ENCODE measurements around the gene CDC16. TPM values are rescaled to one million over a fixed set of nuclear protein-coding genes. Genes with fewer than 3 reads are reported as not detected.
"Not testable (repeated sequence)": the region's sequence is repeated elsewhere in the genome, so short reads cannot be mapped to it uniquely, and the experiment has no call there.

CDC16 gene, protein sequence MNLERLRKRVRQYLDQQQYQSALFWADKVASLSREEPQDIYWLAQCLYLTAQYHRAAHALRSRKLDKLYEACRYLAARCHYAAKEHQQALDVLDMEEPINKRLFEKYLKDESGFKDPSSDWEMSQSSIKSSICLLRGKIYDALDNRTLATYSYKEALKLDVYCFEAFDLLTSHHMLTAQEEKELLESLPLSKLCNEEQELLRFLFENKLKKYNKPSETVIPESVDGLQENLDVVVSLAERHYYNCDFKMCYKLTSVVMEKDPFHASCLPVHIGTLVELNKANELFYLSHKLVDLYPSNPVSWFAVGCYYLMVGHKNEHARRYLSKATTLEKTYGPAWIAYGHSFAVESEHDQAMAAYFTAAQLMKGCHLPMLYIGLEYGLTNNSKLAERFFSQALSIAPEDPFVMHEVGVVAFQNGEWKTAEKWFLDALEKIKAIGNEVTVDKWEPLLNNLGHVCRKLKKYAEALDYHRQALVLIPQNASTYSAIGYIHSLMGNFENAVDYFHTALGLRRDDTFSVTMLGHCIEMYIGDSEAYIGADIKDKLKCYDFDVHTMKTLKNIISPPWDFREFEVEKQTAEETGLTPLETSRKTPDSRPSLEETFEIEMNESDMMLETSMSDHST
- 51.9 TPM for polyA plus RNA-seq (2012; ENCODE audit: missing spikeins)

DNA sequence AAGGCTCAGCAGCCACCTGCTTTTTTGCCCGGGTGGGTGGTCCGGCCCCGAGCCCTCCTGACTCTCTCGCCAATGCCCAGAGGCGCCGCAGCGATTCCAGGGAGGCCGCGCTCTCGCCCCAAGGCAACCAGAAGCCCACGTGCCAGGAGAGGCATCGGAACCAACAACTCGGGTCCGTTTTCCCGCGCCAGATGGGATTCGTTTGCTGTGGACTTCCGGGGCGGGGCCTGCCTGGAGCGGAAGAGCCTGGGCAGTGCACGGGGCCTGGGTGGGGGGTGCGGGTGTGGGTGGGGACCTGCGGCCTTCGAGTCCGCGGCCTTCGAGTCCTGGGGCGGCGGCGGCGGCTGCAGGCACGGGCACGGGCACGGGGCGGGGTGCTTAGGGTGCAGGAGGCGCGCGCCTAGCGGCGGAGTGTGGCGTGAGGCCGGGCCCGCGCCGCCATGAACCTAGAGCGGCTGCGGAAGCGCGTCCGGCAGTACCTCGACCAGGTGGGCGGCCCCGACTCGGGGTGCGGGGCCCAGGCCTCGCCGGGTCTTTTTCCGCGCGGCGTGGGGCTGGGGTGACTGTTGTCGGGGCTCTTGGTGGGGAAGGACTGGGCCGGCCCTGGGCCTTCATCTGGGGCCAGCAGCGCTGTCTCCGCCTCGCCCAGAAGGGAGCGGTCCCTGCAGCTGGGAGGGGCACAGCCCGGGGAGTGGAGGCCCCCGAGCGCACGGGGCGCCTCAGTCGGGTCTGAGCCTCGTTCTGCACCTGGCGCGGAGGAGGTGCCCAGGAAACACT, at the start of gene CDC16:
TSS of gene CDC16 (plus strand) at position 253 of the 777 bp plus-strand sequence. CDS start at position 441, 188 bp downstream.
- FAIRE-seq, result peak; percentile 85
- no peak for TF ChIP-seq TAF1 (IDR thresholded peaks at IDR 0.05; ENCODE audit: borderline replicate concordance, low read depth, low read length)
- TF ChIP-seq POLR2A (IDR thresholded peaks at IDR 0.05; ENCODE audit: low read depth, low read length), result peak; percentile 78
- TF ChIP-seq POLR2AphosphoS5 (IDR thresholded peaks at IDR 0.05; ENCODE audit: low read depth, low read length), result 0 out of 2 replicates have a peak, but pooled peaks have one; percentile 39
- DNase-seq (ENCODE audit: insufficient read length), result peak; percentile 87

DNA sequence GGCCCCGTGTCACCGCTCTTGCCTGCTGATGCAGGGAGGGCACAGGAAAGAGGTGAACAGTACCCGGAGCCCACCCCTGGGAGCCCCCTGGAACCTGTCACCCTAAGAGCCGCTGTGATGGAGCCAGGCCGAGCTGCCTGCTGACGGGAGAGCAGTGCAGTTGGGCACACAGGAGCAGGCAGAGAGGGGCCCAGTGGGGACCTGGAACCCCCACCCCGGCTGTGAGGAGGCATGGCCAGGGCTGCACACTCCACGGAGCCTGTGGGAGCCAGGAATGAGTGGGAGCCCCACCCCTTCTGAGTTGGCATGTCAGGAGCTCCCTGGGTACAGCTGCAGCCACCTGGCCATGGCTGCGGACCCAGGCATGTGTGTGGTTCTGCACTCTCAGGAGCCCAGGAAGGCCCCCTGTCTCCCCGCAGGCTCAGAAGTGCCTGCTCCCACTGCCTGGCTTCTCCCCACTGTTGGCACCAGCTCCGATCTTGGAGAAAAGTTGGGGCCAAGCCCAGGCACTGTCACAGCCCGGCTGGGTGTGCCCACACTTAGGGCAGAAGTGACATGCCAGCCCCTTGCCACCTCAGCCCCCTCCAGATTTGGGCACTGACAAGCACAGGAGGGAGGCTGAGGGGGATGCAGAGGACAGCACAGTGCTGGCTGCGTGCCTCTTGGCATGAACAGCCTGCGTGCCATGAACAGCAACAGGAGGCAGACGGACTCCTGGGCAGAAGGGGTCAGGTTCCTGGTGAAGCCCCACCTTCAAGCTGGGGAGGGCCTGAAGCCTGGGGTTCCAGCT, 49.3 kb upstream of the CDC16 start:
- no peak for FAIRE-seq
- no peak for DNase-seq (ENCODE audit: insufficient read length)
- no peak for TF ChIP-seq TAF1 (IDR thresholded peaks at IDR 0.05; ENCODE audit: borderline replicate concordance, low read depth, low read length)
- no peak for TF ChIP-seq POLR2AphosphoS5 (IDR thresholded peaks at IDR 0.05; ENCODE audit: low read depth, low read length)
- no peak for TF ChIP-seq POLR2A (IDR thresholded peaks at IDR 0.05; ENCODE audit: low read depth, low read length)

DNA sequence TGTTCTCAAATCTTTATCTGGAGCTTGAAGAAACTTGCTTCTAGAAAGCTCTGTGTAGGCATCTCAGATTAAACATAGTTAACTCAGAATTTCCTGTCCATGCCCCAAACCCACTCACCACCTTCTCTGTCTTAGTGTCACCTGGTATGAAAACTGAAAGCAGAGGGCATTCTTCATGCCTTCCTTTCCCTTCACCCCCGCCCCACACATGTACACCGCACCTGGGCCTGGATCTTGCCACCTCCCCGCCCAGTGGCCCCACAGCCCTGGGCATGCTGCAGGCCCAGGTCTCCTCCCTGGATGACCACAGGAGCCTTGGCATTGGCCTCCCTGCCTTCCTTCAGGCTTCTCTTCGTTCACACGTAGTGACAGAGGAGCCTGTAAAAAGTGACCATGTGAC, 39.8 kb upstream of the CDC16 start:
- FAIRE-seq (no peak), DNase-seq (ENCODE audit: insufficient read length) (no peak)
- TF ChIP-seq TAF1 (IDR thresholded peaks at IDR 0.05; ENCODE audit: borderline replicate concordance, low read depth, low read length), result no peak
- no peak for TF ChIP-seq POLR2AphosphoS5 (IDR thresholded peaks at IDR 0.05; ENCODE audit: low read depth, low read length)
- TF ChIP-seq POLR2A (IDR thresholded peaks at IDR 0.05; ENCODE audit: low read depth, low read length), result no peak

DNA sequence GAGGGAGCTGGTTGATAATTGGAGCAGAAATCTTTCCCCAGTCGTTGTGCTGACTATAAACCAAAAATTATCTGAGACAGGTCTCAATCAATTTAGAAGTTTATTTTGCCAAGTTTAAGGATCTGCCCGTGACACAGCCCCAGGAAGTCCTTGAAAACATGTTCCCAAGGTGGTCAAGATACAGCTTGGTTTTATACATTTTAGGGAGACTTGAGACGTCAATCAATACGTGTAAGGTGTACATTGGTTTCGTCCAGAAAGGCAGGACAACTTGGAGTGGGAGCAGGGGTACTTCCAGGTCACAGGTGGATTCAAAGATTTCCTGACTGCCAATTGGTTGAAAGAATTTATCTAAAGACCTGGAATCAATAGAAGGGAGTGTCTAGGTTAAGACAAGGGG, 38.1 kb upstream of the CDC16 start:
- no peak for TF ChIP-seq POLR2AphosphoS5 (IDR thresholded peaks at IDR 0.05; ENCODE audit: low read depth, low read length)
- TF ChIP-seq POLR2A (IDR thresholded peaks at IDR 0.05; ENCODE audit: low read depth, low read length), result no peak
- no peak for TF ChIP-seq TAF1 (IDR thresholded peaks at IDR 0.05; ENCODE audit: borderline replicate concordance, low read depth, low read length)
- DNase-seq (ENCODE audit: insufficient read length), result no peak
- no peak for FAIRE-seq

DNA sequence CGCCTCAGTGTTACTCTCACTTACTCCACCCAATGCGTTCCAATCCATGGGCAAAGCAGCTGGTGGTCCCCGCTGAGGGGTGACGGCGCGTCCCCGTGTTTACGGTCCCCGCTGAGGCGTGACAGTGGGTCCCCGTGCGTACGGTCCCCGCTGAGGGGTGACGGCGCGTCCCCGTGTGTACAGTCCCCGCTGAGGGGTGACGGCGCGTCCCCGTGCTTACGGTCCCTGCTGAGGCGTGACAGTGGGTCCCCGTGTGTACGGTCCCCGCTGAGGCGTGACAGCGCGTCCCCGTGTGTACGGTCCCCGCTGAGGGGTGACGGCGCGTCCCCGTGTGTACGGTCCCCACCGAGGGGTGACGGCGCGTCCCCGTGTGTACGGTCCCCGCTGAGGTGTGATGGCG, 36.1 kb upstream of the CDC16 start:
- TF ChIP-seq POLR2AphosphoS5 (IDR thresholded peaks at IDR 0.05; ENCODE audit: low read depth, low read length) (no peak), POLR2A (IDR thresholded peaks at IDR 0.05; ENCODE audit: low read depth, low read length) (no peak), TAF1 (IDR thresholded peaks at IDR 0.05; ENCODE audit: borderline replicate concordance, low read depth, low read length) (no peak)
- FAIRE-seq (no peak), DNase-seq (ENCODE audit: insufficient read length) (no peak)

DNA sequence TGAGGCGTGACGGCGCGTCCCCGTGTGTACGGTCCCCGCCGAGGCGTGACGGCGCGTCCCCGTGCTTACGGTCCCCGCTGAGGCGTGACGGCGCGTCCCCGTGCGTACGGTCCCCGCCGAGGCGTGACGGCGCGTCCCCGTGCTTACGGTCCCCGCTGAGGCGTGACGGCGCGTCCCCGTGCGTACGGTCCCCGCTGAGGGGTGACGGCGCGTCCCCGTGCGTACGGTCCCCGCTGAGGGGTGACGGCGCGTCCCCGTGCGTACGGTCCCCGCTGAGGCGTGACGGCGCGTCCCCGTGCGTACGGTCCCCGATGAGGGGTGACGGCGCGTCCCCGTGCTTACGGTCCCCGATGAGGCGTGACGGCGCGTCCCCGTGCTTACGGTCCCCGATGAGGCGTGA, 35.2 kb upstream of the CDC16 start:
- DNase-seq (ENCODE audit: insufficient read length), result not testable (repeated sequence)
- FAIRE-seq, result peak; percentile 56

DNA sequence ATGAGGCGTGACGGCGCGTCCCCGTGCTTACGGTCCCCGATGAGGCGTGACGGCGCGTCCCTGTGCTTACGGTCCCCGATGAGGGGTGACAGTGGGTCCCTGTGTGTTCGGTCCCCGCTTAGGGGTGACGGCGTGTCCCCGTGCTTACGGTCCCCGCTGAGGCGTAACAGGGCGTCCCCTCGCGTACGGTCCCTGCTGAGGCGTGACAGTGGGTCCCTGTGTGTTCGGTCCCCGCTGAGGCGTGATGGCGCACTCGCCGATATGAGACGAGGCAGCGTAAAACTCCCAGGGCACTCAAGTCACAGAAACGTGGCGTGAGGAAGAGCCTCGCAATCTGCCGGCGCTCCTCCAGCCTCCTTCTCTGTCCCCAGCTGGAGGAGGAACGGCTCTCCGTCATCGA, 34.7 kb upstream of the CDC16 start:
- TF ChIP-seq TAF1 (IDR thresholded peaks at IDR 0.05; ENCODE audit: borderline replicate concordance, low read depth, low read length), result no peak
- no peak for TF ChIP-seq POLR2AphosphoS5 (IDR thresholded peaks at IDR 0.05; ENCODE audit: low read depth, low read length)
- no peak for TF ChIP-seq POLR2A (IDR thresholded peaks at IDR 0.05; ENCODE audit: low read depth, low read length)
- DNase-seq (ENCODE audit: insufficient read length), result no peak
- no peak for FAIRE-seq

DNA sequence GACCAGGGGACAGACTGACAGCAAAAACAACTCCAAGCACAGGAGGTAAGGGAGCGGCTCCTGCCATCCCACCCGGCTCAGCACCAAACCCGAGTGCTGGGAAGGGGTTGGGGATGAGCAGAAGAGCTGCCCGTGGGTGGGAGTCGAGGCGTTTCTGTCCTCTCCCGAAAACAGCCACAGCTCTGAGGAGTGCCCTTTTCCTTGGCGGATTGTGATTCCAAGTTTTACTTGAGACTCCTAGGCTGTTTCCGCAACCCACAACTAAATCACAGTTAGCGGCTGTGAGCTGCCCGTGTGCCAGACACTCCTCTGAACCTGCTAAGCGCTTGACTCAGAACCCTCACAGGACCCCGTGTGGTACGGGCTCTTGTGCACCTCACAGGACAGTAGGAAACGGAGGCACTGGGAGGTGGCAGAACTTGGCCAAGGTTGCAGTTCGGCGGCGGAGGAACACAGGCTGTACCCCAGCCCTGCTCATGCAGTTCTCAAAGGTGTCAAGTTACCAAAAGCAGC, 34.2 kb upstream of the CDC16 start:
- DNase-seq (ENCODE audit: insufficient read length), result no peak
- TF ChIP-seq POLR2A (IDR thresholded peaks at IDR 0.05; ENCODE audit: low read depth, low read length), result no peak
- no peak for TF ChIP-seq TAF1 (IDR thresholded peaks at IDR 0.05; ENCODE audit: borderline replicate concordance, low read depth, low read length)
- no peak for TF ChIP-seq POLR2AphosphoS5 (IDR thresholded peaks at IDR 0.05; ENCODE audit: low read depth, low read length)
- no peak for FAIRE-seq

DNA sequence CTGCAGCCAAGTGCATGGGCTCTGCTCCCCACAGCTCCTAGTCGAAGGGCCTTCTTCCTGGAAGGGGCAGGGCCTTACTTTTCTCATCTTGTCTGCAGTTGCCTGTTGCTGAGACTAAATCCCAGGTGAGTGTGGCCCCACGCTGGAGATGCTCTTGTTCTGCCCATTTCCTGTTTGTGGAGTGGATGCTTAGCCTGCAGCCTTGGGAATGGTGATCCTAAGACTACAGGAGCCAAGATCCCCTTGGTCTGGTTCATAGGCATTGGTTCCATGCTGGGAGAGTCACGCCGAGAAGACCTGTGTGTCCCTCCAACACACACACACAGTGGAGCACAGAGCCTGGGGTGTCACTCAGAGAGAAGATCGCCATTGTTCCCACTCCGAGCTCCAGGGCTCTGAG, 32.1 kb upstream of the CDC16 start:
- DNase-seq (ENCODE audit: insufficient read length), result no peak
- TF ChIP-seq POLR2AphosphoS5 (IDR thresholded peaks at IDR 0.05; ENCODE audit: low read depth, low read length) (no peak), TAF1 (IDR thresholded peaks at IDR 0.05; ENCODE audit: borderline replicate concordance, low read depth, low read length) (no peak), POLR2A (IDR thresholded peaks at IDR 0.05; ENCODE audit: low read depth, low read length) (no peak)
- no peak for FAIRE-seq

DNA sequence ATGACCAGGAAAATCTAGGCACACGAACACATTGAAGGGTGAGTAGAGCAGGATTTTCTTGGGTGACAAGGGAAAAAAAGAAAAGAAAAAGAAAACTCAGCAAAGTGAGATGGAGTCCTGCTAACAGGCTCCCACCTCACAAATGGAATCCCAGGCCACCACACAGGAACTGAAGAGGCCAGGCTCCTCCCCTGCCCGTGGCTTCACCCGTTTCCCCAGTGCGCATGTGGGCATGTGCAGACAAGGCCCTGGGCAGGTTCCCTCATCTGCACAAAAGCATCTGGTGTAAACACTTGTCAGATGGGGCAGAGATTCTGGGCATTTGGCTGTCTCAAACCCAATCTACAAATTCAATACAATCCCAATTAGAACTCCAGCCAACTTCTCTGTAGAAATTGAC, 31.2 kb upstream of the CDC16 start:
- TF ChIP-seq POLR2AphosphoS5 (IDR thresholded peaks at IDR 0.05; ENCODE audit: low read depth, low read length), result no peak
- FAIRE-seq, result no peak

DNA sequence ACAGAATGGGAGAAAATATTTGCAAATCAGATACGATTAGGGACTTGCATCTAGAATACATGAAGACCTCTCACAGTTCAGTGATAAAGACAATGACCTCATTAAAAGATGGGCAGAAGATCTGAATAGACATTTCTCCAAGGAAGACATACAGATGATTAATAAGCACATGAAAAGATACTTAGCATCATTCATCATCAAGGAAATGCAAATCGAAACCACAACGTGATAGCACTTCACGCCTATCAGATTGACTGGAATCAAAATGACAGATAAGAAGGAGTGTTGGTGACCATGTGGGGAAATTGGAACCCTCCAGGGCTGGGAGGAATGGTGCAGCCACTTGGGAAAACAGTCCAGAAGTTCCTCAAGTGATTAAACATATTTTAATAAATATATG, 29.8 kb upstream of the CDC16 start:
- DNase-seq (ENCODE audit: insufficient read length) (no peak), FAIRE-seq (no peak)
- no peak for TF ChIP-seq POLR2A (IDR thresholded peaks at IDR 0.05; ENCODE audit: low read depth, low read length)
- TF ChIP-seq TAF1 (IDR thresholded peaks at IDR 0.05; ENCODE audit: borderline replicate concordance, low read depth, low read length), result no peak
- TF ChIP-seq POLR2AphosphoS5 (IDR thresholded peaks at IDR 0.05; ENCODE audit: low read depth, low read length), result no peak

More for the DNA sequence above, 31.2 kb upstream of the CDC16 start:
- no peak for DNase-seq (ENCODE audit: insufficient read length)

All from GM12892 (cell line).